ENCODE measurements around the gene MAP2K5.

Gene MAP2K5

DNA sequence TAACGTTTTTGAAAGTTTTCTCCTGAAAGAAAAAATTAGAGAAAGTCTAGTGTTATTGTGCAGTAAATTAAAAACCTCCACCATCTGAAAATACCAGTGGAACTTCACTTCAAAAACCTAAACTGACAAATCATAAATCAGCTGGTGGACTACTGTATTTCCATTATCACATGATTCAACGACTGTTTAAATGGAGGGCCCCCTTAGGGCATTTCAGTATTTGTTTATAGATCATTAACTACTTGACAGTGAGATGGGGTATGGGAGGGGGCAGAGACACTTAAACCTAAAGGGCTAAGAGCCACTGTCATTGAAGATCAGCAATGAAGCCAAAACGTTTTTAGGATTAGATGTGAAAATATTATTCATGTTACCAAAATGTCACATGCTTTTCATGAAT lies 30.4 kb upstream of the MAP2K5 start (continued):
- no peak for TF ChIP-seq ZNF341 (tag by site-specific recombination; IDR thresholded peaks at IDR 0.05; ENCODE audit: low read depth)
- TF ChIP-seq, protein P1, sequence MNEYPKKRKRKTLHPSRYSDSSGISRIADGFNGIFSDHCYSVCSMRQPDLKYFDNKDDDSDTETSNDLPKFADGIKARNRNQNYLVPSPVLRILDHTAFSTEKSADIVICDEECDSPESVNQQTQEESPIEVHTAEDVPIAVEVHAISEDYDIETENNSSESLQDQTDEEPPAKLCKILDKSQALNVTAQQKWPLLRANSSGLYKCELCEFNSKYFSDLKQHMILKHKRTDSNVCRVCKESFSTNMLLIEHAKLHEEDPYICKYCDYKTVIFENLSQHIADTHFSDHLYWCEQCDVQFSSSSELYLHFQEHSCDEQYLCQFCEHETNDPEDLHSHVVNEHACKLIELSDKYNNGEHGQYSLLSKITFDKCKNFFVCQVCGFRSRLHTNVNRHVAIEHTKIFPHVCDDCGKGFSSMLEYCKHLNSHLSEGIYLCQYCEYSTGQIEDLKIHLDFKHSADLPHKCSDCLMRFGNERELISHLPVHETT (tag by site-specific recombination; IDR thresholded peaks at IDR 0.05), result no peak
- TF ChIP-seq, protein P2, sequence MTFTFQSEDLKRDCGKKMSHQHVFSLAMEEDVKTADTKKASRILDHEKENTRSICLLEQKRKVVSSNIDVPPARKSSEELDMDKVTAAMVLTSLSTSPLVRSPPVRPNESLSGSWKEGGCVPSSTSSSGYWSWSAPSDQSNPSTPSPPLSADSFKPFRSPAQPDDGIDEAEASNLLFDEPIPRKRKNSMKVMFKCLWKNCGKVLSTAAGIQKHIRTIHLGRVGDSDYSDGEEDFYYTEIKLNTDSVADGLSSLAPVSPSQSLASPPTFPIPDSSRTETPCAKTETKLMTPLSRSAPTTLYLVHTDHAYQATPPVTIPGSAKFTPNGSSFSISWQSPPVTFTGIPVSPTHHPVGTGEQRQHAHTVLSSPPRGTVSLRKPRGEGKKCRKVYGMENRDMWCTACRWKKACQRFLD (tag by site-specific recombination; IDR thresholded peaks at IDR 0.05), result no peak
- peak; percentile 63 for TF ChIP-seq ZXDB (tag by site-specific recombination; IDR thresholded peaks at IDR 0.05)
- no peak for TF ChIP-seq ZNF510 (tag by site-specific recombination; IDR thresholded peaks at IDR 0.05; ENCODE audit: insufficient replicate concordance)
- TF ChIP-seq ZNF132 (tag by site-specific recombination; IDR thresholded peaks at IDR 0.05; ENCODE audit: borderline replicate concordance), result no peak
- TF ChIP-seq ZNF221 (tag by site-specific recombination; IDR thresholded peaks at IDR 0.05; ENCODE audit: borderline replicate concordance), result no peak
- no peak for TF ChIP-seq ZNF366 (tag by site-specific recombination; conservative IDR thresholded peaks at IDR 0.05)
- no peak for TF ChIP-seq ZNF311 (tag by site-specific recombination; IDR thresholded peaks at IDR 0.05; ENCODE audit: borderline replicate concordance)
- TF ChIP-seq SALL2 (tag by site-specific recombination; IDR thresholded peaks at IDR 0.05; ENCODE audit: borderline replicate concordance), result no peak
- no peak for TF ChIP-seq ZNF792 (tag by site-specific recombination; IDR thresholded peaks at IDR 0.05)
- TF ChIP-seq ZNF473 (tag by site-specific recombination; IDR thresholded peaks at IDR 0.05), result no peak
- TF ChIP-seq, protein P3, sequence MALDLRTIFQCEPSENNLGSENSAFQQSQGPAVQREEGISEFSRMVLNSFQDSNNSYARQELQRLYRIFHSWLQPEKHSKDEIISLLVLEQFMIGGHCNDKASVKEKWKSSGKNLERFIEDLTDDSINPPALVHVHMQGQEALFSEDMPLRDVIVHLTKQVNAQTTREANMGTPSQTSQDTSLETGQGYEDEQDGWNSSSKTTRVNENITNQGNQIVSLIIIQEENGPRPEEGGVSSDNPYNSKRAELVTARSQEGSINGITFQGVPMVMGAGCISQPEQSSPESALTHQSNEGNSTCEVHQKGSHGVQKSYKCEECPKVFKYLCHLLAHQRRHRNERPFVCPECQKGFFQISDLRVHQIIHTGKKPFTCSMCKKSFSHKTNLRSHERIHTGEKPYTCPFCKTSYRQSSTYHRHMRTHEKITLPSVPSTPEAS (tag by site-specific recombination; IDR thresholded peaks at IDR 0.05), result no peak
- TF ChIP-seq ZNF211 (tag by site-specific recombination; IDR thresholded peaks at IDR 0.05; ENCODE audit: low read depth), result no peak
- TF ChIP-seq ZNF626 (tag by site-specific recombination; IDR thresholded peaks at IDR 0.05), result no peak
- TF ChIP-seq, protein P4, sequence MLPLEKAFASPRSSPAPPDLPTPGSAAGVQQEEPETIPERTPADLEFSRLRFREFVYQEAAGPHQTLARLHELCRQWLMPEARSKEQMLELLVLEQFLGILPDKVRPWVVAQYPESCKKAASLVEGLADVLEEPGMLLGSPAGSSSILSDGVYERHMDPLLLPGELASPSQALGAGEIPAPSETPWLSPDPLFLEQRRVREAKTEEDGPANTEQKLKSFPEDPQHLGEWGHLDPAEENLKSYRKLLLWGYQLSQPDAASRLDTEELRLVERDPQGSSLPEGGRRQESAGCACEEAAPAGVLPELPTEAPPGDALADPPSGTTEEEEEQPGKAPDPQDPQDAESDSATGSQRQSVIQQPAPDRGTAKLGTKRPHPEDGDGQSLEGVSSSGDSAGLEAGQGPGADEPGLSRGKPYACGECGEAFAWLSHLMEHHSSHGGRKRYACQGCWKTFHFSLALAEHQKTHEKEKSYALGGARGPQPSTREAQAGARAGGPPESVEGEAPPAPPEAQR (tag by site-specific recombination; IDR thresholded peaks at IDR 0.05), result no peak
- TF ChIP-seq SETDB1 (IDR thresholded peaks at IDR 0.05; ENCODE audit: insufficient read length, low read length), result no peak
- TF ChIP-seq ZNF223 (tag by site-specific recombination; IDR thresholded peaks at IDR 0.05), result no peak
- TF ChIP-seq ZNF76 (tag by site-specific recombination; IDR thresholded peaks at IDR 0.05; ENCODE audit: borderline replicate concordance, low read depth), result 0 out of 2 replicates have a peak, but pooled peaks have one; percentile 31
- no peak for TF ChIP-seq ZNF610 (tag by site-specific recombination; IDR thresholded peaks at IDR 0.05; ENCODE audit: borderline replicate concordance)
- no peak for TF ChIP-seq ZNF121 (tag by site-specific recombination; IDR thresholded peaks at IDR 0.05)
- no peak for TF ChIP-seq ZNF157 (tag by site-specific recombination; IDR thresholded peaks at IDR 0.05)
- no peak for TF ChIP-seq ZNF701 (tag by site-specific recombination; IDR thresholded peaks at IDR 0.05)
- TF ChIP-seq, protein P5, sequence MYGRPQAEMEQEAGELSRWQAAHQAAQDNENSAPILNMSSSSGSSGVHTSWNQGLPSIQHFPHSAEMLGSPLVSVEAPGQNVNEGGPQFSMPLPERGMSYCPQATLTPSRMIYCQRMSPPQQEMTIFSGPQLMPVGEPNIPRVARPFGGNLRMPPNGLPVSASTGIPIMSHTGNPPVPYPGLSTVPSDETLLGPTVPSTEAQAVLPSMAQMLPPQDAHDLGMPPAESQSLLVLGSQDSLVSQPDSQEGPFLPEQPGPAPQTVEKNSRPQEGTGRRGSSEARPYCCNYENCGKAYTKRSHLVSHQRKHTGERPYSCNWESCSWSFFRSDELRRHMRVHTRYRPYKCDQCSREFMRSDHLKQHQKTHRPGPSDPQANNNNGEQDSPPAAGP (tag by site-specific recombination; IDR thresholded peaks at IDR 0.05), result no peak
- TF ChIP-seq, protein P6, sequence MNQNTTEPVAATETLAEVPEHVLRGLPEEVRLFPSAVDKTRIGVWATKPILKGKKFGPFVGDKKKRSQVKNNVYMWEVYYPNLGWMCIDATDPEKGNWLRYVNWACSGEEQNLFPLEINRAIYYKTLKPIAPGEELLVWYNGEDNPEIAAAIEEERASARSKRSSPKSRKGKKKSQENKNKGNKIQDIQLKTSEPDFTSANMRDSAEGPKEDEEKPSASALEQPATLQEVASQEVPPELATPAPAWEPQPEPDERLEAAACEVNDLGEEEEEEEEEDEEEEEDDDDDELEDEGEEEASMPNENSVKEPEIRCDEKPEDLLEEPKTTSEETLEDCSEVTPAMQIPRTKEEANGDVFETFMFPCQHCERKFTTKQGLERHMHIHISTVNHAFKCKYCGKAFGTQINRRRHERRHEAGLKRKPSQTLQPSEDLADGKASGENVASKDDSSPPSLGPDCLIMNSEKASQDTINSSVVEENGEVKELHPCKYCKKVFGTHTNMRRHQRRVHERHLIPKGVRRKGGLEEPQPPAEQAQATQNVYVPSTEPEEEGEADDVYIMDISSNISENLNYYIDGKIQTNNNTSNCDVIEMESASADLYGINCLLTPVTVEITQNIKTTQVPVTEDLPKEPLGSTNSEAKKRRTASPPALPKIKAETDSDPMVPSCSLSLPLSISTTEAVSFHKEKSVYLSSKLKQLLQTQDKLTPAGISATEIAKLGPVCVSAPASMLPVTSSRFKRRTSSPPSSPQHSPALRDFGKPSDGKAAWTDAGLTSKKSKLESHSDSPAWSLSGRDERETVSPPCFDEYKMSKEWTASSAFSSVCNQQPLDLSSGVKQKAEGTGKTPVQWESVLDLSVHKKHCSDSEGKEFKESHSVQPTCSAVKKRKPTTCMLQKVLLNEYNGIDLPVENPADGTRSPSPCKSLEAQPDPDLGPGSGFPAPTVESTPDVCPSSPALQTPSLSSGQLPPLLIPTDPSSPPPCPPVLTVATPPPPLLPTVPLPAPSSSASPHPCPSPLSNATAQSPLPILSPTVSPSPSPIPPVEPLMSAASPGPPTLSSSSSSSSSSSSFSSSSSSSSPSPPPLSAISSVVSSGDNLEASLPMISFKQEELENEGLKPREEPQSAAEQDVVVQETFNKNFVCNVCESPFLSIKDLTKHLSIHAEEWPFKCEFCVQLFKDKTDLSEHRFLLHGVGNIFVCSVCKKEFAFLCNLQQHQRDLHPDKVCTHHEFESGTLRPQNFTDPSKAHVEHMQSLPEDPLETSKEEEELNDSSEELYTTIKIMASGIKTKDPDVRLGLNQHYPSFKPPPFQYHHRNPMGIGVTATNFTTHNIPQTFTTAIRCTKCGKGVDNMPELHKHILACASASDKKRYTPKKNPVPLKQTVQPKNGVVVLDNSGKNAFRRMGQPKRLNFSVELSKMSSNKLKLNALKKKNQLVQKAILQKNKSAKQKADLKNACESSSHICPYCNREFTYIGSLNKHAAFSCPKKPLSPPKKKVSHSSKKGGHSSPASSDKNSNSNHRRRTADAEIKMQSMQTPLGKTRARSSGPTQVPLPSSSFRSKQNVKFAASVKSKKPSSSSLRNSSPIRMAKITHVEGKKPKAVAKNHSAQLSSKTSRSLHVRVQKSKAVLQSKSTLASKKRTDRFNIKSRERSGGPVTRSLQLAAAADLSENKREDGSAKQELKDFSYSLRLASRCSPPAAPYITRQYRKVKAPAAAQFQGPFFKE (tag by site-specific recombination; IDR thresholded peaks at IDR 0.05; ENCODE audit: borderline replicate concordance), result no peak
- TF ChIP-seq KLF8 (tag by site-specific recombination; IDR thresholded peaks at IDR 0.05), result no peak
